ENCODE measurements around the gene RAD23A.

Gene RAD23A

DNA sequence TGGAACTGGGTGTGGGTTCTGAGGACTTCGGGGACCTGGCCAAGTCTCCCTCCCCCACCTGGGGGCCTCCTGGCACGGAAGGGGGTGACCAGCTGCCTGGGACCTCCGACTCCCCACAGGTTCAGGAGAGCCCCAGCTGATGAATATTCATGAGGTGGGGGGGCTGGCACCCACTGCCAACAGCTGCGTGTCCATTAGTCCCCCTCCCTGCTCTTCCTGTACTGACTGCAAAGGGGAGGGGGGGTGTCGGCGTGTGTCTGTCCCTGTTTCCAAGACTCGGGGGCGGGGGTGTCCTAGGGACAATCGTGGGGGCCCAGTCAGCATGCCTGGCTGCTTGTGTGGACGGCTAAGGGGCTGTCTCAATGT is 39.0 kb downstream of the RAD23A start:
- no peak for DNase-seq (ENCODE audit: low read depth in 2 of 2)

DNA sequence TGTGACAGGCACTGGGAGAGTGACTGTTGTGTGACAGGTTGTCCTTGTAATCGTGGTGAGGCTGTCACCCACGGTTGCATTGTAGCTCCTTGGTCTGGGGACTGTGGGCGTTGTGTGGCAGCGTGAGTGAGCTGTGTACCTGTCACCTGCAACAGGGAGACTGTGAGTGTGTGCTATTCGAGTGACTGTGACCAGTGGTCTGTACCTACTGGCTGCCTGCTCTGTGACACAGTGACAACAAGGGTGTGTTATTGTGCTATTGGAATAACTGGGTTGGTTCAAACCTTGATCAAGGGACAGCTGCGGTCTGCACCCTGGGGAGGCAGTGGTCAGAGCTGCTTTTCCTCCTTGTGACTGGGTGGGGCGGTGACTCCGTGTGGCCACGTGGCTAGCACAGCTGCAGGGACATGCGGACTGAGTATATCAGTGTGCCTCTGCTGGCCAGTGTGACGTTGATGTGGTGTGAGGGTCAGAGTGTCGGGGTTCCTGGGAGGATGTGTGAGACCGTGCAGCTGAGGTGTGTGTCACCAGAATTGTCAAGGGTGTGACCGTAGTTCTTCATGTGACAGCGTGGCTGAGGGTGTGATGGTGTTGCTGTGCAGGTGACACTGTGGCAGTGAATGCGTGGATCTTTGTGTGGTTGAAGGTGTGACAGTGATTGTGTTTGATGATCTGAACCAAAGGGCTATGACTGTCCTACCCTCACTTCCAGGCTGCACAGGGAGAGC is 39.6 kb downstream of the RAD23A start:
- peak; percentile 26 to 30 for DNase-seq (ENCODE audit: low read depth in 2 of 2)

DNA sequence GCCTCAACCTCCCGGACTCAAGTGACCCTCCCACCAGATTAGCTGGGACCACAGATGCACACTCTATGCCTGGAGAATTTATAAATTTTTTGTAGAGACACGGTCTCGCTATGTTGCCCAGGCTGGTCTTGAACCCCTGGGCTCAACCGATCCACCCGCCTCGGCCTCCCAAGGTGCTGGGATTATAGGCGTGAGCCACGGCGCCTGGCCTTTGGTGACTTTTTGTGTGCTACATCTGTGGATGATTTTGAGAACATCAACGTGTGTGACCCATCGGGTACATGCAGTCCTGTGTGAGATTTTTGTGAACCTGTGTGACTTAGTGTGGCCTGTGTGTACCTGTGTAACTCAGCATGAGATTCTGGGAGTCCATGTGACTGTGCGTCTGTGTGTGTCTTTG is 41.1 kb downstream of the RAD23A start:
- no peak for DNase-seq (ENCODE audit: low read depth in 2 of 2)

DNA sequence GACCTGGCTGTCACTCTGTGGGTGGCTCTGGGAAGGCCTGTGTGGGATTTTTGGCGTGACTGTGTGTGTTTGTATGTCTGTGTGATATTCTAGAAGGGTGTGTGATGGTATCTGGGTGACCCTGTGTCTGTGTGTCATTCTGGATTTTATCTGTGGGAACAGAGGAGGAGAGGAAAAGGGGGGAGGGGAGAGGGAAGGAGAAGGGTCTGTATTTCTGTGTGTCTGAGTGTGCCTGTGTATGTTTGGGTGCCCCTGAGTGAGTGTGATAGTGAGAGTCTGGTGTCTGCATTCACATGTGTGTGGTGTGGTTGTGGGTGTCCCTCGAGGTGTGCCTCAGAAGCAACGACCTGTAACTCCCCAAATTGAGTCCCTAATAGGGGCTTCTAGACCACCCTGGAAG is 41.5 kb downstream of the RAD23A start:
- DNase-seq (ENCODE audit: low read depth in 2 of 2), result no peak

DNA sequence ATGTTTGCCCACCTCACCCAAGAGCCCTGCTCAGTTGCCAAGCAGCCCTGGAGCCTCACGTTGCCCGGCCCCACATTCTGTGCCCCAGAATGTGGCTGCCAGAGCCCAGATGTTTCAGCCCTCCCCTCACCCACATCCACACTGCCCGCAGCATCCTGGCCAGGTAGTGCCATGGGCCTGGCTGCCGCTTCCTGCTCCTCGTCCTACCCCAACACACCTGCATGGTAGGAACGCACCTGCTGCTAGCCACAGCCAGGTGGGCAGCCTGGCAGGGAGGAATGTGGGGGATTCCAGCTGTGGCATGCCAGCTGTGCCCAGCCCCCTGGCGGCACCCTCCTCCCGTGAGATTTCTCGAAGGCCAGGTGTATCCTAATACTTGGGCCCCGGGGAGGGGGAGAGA is 42.1 kb downstream of the RAD23A start:
- DNase-seq (ENCODE audit: low read depth in 2 of 2), result no peak

DNA sequence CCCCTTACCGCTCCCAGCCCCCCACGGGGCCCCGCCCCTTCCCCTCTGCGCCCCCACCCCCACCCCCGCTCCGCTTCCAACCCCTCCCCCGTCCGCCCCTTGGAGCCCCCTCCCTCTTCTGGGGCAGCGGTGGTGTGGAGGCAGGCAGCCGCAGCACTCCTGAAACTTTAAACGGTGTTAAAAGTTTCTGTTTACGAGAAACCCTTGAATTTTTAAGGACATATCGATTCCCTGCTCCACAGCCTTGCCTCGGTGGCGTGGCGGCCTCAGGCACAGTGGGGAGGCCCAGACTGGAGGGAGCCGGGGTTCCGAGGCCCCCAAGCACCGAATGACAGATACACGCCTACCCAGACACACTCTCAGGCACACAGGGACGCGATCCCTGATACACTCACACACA is 44.8 kb downstream of the RAD23A start:
- DNase-seq (ENCODE audit: low read depth in 2 of 2), result no peak

DNA sequence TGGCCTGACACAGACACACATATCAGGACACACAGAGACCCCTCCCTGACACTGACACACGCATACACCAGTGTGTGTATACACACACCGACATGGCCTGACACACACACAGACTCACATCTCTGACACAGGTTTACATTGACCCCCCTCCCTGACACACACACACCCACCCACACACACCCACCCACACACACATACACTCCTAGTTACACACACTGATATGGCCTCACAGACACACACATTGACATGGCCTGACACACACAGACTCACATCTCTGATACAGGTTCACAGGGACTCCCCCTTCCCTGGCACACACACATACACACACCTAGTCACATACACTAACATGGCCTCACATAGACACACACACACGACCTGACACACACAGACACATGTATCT is 45.2 kb downstream of the RAD23A start:
- no peak for DNase-seq (ENCODE audit: low read depth in 2 of 2)

DNA sequence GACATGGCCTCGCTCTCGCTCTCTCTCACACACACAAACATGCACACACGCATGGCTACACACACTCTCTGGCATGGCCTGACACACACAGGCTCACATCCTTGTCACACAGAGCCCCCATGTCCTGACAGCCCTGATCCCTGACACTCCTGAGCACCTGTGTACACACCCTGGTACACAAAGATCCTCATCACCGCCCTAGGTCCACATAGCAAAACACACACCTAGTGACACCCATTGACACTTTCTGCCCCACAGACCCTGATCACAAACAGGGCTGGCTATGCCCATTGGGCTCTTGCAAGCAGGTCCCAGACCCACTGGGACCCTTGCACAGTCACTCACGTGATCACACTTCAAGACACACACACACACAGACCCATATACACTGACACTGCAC is 45.6 kb downstream of the RAD23A start:
- DNase-seq (ENCODE audit: low read depth in 2 of 2), result no peak

DNA sequence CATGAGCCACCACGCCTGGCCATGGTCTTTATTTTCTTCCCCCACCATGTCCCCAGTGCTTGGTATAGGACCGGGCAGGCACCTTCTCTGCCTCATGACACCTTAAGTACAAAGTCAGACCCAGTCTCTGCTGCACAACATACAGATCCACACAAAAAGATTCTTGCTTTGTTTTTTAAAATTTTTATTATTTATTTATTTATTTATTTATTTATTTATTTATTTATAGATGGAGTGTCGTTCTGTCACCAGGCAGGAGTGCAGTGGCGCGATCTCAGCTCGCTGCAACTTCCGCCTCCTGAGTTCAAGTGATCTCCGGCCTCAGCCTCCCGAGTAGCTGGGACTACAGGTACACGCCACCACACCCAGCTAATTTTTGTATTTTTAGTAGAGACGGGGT is 47.1 kb downstream of the RAD23A start:
- no peak for DNase-seq (ENCODE audit: low read depth in 2 of 2)

DNA sequence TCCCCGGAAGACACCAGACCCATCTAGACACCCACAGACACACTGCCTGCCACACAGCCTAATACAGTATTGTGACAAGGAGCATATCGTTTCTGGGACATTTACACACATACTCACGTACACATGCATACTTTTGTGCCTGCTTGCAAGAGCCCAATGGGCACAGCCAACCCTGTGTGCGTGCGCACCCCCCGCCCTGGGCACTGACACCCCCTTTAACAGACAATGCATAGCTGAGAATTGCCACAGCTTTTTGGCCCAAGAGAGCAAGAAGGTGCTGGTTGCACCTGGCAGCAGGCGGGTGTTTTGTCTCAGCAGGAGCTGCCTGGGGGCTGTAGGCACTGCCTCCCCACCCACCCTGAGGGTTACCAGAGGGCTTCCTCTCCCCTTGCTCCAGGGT is 47.9 kb downstream of the RAD23A start:
- DNase-seq (ENCODE audit: low read depth in 2 of 2), result no peak

DNA sequence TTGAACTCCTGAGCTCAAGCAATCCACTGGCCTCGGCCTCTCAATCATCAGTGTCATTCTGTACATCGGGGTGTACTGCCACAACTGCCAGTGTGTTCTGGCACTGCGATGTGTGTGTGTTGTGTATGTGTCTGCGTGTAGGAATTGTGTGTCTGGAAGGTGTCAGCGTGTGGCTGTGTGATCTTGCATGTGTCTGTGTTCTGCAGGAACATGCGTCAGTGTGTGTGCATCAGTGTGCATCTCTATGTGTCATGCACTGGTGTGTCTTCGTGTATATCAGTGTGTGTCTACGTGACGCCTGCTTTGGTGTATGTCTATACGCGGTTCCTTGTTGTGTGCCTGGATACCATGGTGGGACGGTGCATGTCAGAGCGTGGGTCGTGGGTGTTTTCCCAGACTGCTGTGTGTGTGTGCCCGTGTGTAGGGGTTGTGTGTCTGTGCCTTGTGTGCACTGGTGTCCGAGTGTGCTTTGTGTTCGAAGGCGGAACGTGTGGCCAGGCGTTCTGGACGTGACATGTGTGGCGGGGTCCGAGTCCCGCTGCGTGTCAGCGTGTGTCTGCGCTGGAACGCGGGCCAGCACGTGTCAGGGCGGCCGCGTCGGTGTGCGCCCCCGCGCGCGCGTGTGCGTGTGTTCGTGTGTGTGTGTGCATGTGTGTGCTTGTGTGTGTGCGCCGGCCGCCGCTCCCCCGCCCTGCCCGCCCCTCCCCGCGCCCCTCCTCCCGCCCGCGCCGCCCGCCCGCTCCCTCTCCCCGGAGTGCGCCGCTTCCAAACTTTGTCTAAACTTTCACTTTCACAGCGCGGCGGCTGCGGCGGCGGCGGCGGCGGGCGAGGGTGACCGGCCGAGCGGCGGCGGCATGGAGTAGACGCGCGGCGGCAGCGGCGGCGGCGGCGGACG is 49.3 kb downstream of the RAD23A start, which contains the start of gene NFIX:
TSS of gene NFIX (plus strand) at position 775 of the 895 bp plus-strand sequence. CDS start 363 bp downstream, outside the sequence.
- DNase-seq (ENCODE audit: low read depth in 2 of 2), result peak; percentile 45 to 60

DNA sequence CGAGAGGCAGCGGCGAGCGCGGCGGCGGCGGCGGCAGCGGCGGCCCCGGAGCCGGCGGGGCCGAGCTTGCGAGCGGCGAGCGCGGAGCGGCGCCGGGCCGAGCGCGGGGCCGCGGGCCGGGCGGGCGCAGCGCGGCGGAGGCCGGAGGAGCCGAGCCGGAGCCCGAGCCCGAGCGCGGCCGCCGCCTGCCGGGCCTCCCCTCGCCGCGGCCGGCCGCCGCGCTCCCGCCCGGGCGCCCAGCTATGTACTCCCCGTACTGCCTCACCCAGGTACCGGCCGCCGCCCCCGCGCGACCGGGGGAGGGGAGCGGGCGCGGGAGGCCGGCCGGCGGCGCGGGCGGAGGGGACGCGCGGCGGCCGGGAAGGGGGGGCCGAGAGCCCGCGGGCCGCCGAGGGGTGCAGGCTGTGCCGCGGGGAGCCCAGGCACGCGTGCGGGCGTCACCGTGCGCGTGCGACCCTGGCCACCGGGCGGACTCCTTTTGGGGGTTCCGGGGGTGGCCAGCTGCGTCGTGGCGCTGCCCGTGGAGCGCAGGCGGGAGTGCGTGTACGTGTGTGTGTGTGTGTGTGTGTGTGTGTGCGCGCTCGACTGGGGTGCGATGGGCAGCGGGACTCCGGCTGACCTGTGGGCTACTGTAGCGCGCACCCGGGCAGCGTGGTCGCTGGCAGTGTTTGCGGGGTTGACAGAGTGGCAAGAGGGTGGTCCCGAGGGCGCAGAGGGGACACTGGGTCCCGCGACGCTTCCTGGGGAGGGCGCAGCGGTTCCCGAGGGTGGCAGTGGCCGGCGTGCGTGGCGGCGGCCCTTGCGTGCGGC is 50.1 kb downstream of the RAD23A start:
- DNase-seq (ENCODE audit: low read depth in 2 of 2), result peak in 1 of 2 donors; percentile 19

DNA sequence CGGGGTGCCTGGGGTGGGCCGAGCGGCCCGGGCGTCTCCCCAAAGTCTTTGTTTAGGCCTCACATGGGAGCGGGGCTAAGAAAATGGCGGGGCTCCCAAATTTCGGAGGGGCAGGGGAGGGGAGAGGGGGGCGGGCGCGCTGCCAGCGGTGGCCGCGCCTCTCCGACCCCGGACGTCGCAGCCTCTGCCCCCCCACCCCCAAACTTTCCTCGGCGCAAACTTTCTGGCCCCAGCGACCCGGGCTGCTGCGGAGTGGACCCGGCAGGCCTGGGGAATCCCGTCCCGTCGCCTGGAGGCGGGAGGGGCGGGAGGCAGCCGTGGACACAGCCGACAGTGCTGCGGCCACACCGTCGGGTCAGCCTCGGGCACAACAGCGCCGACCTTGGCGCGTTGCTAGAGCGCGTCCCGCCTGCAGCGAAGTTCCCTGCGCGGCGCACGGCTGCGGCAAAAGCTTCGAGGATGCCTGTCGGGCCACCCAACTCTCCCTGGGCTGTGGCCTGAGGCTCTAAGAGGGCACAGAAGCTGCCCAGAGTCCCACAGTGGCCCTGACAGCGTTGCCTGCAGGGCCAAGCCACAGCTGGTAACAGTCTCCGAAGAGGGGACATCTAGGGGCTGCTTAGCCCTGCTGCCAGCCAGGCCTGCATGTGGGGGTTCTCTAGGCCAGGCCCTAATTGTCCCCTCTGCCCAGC is 50.9 kb downstream of the RAD23A start:
- no peak for DNase-seq (ENCODE audit: low read depth in 2 of 2)

DNA sequence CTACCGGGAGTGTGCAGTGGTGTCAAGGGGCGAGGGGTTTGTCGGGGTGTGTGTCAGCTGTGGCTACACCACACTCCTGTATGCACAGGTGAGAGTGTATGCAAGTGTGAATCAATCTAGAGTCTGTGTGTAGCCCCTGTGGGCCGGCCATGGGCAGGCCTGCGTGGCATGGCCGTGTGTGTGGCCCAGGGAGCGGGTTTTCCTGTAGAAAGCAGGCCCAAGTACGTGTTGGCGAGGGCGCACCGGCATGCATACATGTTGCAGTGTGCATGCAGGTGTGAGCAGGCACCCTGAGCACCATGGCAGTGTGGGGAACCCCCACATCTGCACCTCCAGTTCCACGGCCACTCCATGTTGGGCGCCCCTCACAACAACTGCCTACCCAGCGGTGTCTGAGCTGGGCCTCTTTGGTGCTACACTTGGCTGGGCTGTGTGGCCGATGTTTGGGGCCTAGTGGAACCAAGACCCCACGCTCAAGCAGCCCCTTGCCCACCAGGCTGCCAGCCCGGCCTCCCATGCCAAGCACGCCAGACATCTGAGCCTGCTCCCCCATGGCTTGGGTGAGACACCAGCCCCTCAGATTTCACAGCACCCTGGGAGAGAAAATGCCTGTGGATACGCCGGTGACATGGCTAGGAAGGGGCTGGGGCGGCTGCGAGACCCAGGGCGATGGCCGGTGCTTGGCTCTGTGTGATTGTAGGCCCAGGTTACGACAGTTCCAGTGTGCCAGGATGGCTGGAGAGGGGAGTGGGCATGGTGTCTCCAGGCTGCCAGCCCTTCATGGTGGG is 51.7 kb downstream of the RAD23A start:
- DNase-seq (ENCODE audit: low read depth in 2 of 2), result no peak

DNA sequence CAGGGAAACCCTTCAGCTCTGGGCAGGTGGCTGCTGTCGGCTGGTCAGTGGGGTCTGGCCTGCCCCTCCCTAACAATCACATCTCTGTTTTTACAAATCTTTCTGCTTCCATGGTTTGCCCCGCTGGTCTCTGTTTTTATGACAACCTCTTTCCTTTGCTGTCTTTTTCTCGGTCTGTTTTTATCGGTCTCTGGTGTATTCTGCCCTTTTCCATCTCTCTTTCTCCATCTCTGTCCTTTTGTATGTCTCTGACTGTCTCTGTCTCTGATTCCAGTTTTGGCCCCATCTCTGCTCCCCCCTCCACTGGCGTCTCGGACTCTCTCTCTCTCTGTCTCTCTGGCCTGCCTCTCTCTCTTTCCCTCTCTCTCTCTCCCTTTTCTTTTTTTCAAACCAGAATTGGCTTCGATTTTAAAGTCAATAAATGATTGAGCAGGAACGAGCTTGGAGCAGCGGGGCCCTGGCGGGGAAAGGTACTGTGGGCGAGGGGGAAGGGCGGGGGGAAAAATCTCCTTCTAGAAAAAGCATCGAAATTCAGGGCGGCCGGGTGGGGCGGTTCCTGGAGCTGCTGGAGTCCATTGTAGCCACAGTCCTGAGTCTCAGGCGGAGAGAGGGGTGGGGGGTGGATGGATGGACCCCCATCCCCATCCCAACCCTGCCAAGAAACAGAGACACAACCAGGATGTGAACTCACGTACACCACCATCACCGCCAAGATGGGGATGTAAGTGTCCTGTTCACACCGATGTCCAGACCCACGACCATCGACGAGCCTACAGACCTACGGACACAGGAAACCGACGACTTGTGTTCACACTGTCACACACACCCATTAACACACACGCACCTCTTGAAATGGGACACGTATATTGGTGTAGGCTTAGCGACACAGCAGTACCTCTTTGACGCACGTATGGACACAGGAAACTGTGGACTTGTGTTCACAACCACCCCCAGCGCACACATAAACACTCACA is 52.6 kb downstream of the RAD23A start:
- DNase-seq (ENCODE audit: low read depth in 2 of 2), result no peak

DNA sequence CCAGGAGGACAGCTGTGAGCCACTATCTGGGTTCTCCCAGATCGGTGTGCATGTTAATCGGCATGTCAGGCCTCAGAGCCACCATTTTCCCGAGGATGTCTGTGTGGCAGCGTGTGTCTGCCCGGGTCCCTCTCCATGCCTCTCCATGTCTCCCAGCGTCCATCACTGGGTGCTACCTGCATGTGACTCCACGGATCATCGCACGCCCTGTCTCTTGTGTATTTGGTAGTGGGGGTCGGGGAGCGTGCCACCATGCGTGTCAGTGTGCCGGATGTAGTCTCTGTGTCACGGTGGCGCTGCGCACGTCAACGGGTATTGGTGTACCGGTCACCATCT is 55.5 kb downstream of the RAD23A start:
- DNase-seq (ENCODE audit: low read depth in 2 of 2), result no peak

DNA sequence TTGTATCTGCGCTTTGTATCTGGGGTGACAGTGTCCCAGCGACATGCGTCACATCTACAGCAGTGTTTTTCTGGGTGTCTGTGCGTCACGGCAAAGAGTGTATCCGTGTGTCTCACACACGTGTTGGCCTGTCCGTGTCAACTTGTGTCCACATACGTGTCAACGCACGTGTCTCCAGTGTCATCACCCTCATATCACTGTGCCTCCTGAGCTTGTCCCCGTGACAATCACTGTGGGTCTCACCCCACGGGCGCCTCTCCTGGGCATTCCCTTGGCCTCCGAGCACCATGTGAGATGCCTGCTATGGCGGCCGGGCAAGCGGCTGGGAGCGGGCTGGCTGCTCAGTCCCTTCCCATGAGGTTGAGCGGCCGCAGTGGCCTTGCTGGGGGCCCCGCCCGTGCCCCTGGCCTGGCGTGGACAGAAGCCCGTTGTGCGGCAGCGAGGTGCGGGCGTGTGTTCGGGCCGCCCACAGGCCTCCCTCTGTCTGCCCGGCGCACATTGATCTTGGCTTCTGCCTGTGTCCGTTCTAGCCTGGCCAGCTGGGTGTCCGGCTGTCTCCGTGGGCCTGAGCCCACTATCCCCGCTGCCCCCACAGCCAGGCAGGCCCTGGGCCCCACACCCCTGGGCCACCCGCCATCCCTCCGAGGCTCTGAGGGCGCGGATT is 56.0 kb downstream of the RAD23A start:
- no peak for DNase-seq (ENCODE audit: low read depth in 2 of 2)

DNA sequence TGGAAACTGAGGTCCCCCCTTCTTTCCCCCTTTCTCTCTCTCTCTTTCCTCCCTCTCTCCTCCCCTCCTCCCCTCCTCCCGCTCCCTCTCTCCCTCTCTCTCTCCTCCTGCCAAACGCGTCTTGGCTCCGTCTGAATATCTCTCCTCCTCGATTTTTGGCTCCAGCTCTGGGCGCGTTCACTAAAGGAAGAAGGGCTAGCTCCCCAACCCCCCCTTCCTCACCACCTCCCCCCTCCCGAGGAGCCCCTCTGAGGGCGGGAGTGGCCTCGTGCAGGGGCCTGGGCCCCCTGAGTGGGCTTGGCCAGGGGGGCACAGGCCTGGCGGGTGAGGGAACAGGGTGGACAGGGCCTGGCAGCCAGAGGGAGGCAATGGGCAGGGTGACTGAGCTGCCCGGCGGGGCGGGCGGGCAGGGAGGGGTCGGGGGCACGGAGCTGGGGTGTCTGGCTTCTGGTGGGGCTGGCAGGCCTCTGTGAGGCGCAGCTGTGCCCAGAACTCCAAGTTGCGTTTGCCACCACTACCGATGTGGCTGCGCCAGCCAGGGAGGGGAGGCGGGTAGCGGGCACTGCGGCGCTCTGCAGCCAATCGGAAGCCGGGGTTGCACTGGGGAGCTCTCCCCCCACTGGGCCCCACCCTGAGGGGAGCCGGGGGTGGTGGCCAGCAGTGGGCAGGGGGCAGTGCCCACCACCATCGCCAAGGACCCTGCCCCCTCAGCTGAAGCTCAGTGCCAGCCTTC is 56.7 kb downstream of the RAD23A start:
- DNase-seq (ENCODE audit: low read depth in 2 of 2), result no peak

DNA sequence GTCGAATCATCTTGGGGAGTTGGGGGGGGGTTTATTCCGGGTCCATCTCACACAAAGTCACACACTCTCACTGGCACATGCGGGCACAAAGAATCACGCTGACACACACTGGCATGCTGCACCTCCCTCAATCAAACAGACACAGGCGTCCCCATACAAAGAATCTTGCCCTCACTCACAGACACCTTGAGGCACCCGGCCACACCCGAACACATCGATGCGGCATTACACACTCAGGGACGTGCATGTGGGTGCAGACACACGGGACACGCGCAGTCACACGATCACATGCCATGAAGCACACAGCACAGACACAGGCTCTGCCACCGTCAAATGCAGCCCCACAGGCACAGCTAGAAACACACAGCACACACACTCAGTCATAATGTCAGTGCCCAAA is 57.4 kb downstream of the RAD23A start:
- DNase-seq (ENCODE audit: low read depth in 2 of 2), result no peak

All from stimulated activated CD8-positive, alpha-beta memory T cell treated with anti-CD3 and anti-CD28 coated beads, Interleukin-7, amount 100 ng/mL, for 4 hours (primary cell).